HG03520 (cell line): Measurements from ENCODE around the gene MUC20.
"Not testable (repeated sequence)": the region's sequence is repeated elsewhere in the genome, so short reads cannot be mapped to it uniquely, and the experiment has no call there.

Experiments
- ATAC-seq: cut with Tn5 transposase; IDR thresholded peaks from one replicate; pipeline ENCODE4 v1.9.1; 2021; ENCODE audit warnings: mild to moderate bottlenecking, moderate library complexity; ENCODE audit not compliant: unreplicated experiment

MUC20 gene

DNA sequence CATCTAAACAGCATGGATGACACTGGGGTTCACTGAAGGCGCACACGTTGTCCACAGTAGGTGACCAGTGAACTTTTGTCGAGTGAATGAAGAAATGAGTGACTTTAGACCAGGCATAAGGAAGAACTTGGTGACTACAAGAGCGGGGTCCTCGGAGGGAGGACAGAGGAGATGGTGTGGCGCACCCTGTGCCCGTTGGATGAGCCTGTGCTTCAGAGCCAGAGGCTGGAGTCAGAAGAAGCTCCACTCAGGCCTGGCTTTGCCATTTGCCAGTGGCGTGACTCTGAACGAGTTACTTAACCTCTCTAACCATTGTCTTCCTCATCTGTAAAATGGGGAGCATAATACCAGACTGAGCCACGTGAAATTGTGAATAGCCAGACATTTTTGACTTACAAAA is 48.8 kb downstream of the MUC20 start:
- ATAC-seq = no peak

DNA sequence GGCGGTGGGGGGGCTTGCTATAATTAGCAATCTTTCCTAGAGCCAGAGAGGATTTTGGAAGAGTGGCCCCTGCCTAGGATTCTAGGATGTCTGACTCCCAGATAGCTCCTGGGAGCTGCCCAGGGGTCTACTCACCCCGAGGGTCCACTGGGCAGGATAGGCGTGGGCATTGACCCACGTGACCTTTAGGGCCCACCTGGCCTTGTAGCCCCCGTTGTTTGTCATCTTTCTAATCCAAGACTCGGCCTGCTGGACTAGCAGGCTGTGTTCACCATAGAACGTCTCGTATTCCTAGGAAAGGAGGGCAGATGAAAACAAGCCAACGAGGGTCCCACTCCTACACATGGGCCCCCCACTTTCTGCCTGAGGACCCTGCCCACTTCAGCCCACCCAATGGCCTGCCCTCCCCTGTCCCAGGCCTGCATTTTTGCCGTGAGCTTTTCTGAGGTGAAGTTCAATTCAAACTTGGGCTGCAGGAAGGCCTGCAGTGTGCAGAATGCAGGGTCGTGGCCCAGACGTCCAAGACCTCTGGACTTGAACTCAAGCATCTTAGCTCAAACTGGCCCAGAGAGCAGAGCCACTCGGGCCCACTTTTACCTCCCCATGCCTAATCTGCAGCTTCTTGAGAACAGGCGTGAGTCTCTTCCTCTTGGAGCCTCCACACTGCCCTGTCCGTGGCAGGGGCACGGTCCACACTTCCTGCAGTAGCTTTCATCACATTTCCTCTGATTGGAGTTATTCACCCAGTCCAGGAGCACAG is 49.5 kb downstream of the MUC20 start:
- ATAC-seq = no peak

- not testable (repeated sequence) for ATAC-seq
These were observed 50.3 kb downstream of the MUC20 start for GRCh38 chr3:195770841-195771645.

GRCh38 chr3:195771646-195772300 is 51.0 kb downstream of the MUC20 start:
- ATAC-seq = no peak

DNA sequence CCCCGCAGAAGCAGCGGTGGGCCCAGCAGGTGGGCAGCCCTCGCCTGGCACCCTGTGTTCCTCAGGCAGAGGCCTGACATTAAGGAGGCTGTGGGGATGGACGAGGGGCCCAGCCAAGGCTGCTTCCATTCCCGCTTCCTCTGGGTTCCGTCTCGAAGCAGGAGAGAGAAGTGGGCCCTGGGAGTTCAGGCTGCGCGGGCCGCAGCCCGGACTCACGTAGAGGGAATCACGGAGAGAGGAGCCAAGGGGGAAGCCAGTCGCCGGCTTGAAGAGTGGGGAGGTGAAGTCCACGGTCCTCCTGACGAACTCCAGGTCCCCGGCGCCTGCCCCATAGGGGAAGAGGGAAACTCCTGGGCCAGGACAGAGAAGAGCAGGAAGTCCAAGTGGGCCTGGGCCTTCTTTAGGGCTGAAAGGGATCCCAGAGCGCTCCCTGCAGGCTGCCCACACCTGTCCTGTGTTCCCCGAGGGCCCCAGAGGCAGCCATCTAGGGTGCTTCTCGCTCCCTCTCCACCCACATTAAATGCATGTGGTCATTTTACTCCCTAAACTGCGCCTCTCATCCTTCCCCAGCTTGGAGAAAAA is 53.3 kb downstream of the MUC20 start:
- ATAC-seq = no peak

DNA sequence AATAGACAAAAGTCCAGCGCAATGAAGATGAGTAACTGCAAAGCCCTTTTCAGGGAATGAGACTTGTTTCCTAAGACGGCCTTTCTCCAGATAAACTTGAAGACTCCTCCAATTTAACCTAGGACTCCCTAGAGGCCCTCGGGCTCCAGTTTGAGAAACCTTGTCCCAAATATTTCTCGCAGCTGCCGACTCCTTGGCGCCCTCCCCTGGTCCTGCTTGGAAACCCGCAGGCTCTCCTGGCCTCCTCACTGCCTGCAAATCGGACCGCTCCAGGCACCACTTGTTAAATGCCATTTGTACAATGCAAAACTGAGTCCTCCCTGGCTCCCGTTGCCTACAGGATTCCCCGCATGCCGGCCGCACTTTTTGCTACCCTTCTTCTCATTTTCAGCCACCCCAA is 54.1 kb downstream of the MUC20 start:
- no peak for ATAC-seq

DNA sequence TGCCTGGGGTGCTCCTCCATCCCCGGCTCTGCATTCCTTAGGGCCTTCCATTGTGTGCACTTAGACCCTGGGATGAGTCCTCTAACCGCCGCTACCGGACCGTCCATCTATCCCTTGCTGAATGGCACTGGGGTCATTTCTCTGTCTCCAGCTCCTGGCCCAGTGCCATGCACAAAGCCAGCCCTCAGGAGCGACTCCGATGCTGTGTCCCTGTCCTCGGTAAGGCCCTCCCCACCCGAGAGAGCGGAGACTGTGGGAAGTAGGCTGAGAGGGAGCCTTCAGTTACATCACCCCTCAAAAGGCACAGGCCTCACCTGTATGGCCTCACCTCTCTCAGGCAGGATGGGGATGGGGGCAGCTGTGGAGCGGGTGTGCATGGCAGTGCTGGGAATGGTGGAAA is 57.2 kb downstream of the MUC20 start:
- ATAC-seq = no peak

DNA sequence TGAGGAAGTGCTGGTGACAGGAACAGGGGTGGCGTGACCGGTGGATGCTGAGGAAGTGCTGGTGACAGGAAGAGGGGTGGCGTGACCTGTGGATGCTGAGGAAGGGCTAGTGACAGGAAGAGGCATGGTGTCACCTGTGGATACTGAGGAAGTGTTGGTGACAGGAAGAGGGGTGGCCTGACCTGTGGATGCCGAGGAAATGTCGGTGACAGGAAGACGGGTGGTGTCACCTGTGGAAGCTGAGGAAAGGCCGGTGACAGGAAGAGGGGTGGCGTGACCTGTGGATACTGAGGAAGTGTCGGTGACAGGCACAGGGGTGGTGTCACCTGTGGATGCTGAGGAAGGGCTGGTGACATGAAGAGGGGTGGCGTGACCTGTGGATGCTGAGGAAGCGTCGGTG is 60.5 kb downstream of the MUC20 start:
- ATAC-seq = not testable (repeated sequence)
